Uterus (tissue), 2 donors: Measurements from ENCODE around the gene RPS19BP1.

ENCODE experiments used
- POLR2A ChIP-seq, 2 donors: fragments of 450-650 bp; IDR thresholded peaks; one replicate each; pipeline ENCODE4 v1.6.1; 2016; ENCODE audit warnings: antibody characterized with exemption in 2 of 2, mild to moderate bottlenecking in 1 of 2, moderate library complexity in 1 of 2
- TF ChIP-seq, protein P1 (sequence below), 4 experiments: fragments of 200-600 bp in 2 of 4; fragments of 450-650 bp in 2 of 4; sonication (generic) in 2 of 4; IDR thresholded peaks; one replicate each; pipeline ENCODE4 v1.5.1; 2016 to 2019; ENCODE audit warnings: antibody characterized with exemption in 4 of 4, mild to moderate bottlenecking in 2 of 4, moderate library complexity in 1 of 4

DNA sequence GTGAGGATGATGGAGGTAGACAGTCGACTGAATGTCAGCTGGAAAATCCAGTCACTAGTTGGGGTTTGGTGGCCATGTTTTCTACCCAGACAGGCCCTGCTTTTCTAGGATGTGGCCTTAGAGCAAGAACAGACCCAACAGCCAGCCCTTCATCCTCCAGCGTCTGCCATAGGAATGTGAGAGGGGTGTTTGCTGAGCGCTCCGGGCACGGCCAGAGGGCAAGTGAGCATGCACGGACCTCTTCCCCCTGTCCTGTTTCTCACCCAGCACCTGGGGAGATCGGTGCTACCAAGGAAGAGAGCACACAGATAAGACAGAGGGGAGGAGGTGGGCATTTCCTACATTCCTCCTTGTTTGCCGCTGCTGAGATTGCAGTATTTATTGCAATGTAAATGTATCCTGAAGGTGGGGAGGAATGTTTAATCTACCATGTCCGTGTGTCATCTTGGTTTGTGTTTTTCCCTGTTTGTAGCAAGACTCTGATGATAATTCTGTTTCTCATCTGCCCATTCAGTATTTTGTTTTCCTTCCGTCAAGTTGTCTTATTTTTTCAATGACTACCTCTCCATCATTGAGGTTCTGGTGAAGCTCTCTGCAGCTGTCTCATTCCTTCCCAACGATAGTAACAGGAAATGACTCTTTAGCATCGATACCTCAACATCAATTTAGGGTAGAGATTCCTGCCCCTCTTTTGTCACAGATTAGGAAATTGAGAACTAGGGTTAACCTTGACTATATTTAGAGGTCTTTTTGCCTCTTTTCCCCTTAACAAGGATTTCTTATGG lies 17.1 kb downstream of the RPS19BP1 start:
- TF ChIP-seq, protein P1, sequence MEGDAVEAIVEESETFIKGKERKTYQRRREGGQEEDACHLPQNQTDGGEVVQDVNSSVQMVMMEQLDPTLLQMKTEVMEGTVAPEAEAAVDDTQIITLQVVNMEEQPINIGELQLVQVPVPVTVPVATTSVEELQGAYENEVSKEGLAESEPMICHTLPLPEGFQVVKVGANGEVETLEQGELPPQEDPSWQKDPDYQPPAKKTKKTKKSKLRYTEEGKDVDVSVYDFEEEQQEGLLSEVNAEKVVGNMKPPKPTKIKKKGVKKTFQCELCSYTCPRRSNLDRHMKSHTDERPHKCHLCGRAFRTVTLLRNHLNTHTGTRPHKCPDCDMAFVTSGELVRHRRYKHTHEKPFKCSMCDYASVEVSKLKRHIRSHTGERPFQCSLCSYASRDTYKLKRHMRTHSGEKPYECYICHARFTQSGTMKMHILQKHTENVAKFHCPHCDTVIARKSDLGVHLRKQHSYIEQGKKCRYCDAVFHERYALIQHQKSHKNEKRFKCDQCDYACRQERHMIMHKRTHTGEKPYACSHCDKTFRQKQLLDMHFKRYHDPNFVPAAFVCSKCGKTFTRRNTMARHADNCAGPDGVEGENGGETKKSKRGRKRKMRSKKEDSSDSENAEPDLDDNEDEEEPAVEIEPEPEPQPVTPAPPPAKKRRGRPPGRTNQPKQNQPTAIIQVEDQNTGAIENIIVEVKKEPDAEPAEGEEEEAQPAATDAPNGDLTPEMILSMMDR (IDR thresholded peaks at IDR 0.05): no peak
- TF ChIP-seq POLR2A (IDR thresholded peaks at IDR 0.05): no peak
